ENCODE results near the gene EXD2.

Gene EXD2

DNA sequence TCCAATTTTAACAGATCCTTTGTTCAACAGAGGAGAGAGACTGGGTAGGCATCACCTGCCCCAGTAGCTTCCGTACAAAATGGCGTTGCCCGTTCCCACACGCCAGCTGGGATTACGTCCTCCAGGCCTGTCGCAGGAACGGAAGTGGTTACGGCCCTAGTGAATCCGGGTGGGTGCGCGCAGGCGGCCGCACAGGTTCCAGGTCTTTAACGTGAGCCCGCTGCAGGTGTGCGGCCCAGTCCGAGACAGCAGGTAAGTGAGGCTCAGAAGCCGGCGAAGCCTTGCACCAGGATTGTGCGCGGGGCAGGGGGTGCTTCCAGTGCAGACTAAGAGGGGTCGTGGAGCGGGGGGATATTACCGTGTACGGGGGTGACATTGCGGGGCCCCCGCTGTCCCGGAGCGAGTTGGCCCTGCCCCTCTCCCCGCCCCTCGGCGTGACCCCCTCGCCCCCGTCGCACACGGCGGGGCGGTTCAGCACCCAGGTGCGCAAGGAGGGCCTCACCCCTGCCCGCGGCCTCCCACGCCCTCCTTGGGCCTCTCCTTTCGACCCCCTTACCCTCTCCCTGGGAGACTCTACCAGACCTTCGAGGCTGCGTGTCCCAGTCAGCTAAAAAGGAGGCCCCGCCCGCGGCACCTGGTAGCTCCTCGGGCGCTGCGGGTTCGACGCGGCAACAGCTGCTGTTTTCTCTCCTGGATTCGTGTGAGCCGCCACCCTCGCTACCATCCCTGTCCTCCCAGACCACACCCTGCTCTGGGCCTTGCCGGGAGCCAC lies at the start of gene EXD2:
TSS of gene EXD2 (plus strand) at position 159 of the 772 bp plus-strand sequence. CDS start 17,973 bp downstream, outside the sequence.
- no peaks in the 10 kb centered on the region for H3K9me3 ChIP-seq (ENCODE audit: control insufficient read depth in 1 of 2, low read length in 2 of 2)
- H3K27ac ChIP-seq (ENCODE audit: low read depth, low read length): peak within 1 kb of the TSS; percentile 63
- H3K27me3 ChIP-seq (ENCODE audit: control insufficient read depth in 1 of 2, insufficient read depth in 2 of 2, low read length in 2 of 2): no peaks in the 10 kb centered on the region
- H3K4me1 ChIP-seq (ENCODE audit: control insufficient read depth in 1 of 2, insufficient read depth in 2 of 2, low read length in 2 of 2): peaks cover 0 to 3% of the 10 kb centered on the region in 2 donors
- H3K4me3 ChIP-seq (ENCODE audit: low read depth in 1 of 2, low read length in 2 of 2): peak within 1 kb of the TSS; percentile 81 to 91
- peak within 1 kb of the TSS; percentile 61 to 87 for H3K9ac ChIP-seq (ENCODE audit: low read depth in 1 of 2, low read length in 2 of 2)
- H3K36me3 ChIP-seq (ENCODE audit: control insufficient read depth in 1 of 2, insufficient read depth in 2 of 2, low read length in 2 of 2): no peaks in the 10 kb centered on the region

- H3K27ac ChIP-seq (ENCODE audit: low read depth, low read length): no peak overlapping the region
- no peaks in the 10 kb centered on the region for H3K9me3 ChIP-seq (ENCODE audit: control insufficient read depth in 1 of 2, low read length in 2 of 2)
- no peak overlapping the region for H3K4me3 ChIP-seq (ENCODE audit: low read depth in 1 of 2, low read length in 2 of 2)
- no peaks in the 10 kb centered on the region for H3K27me3 ChIP-seq (ENCODE audit: control insufficient read depth in 1 of 2, insufficient read depth in 2 of 2, low read length in 2 of 2)
- H3K9ac ChIP-seq (ENCODE audit: low read depth in 1 of 2, low read length in 2 of 2): no peak overlapping the region
- peaks cover 0 to 9% of the 10 kb centered on the region in 2 donors for H3K4me1 ChIP-seq (ENCODE audit: control insufficient read depth in 1 of 2, insufficient read depth in 2 of 2, low read length in 2 of 2)
- peaks cover 0 to 14% of the 10 kb centered on the region in 2 donors for H3K36me3 ChIP-seq (ENCODE audit: control insufficient read depth in 1 of 2, insufficient read depth in 2 of 2, low read length in 2 of 2)
Measured at GRCh38 chr14:69141550-69141949, 49.7 kb upstream of the EXD2 start.

DNA sequence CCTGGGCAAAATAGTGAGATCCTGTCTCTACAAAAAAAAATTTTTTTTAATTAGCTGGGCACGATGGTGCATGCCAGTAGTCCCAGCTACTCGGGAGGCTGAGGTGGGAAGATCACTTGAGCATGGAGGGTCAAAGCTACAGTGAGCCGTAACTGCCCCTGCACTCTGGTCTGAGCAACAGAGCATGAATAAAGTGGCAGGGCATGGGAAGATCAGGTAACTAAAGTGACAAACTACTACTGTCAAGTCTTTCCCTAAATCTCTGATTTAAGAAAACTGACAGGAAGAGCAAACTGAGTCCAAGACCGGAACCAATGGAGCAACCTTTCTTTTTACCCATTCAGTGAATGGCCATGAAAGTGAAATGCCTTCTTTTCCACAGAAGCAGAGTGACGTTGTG lies 49.2 kb upstream of the EXD2 start:
- peaks cover 0 to 10% of the 10 kb centered on the region in 2 donors for H3K4me1 ChIP-seq (ENCODE audit: control insufficient read depth in 1 of 2, insufficient read depth in 2 of 2, low read length in 2 of 2)
- H3K27ac ChIP-seq (ENCODE audit: low read depth, low read length): no peak overlapping the region
- H3K9ac ChIP-seq (ENCODE audit: low read depth in 1 of 2, low read length in 2 of 2): no peak overlapping the region
- H3K27me3 ChIP-seq (ENCODE audit: control insufficient read depth in 1 of 2, insufficient read depth in 2 of 2, low read length in 2 of 2): no peaks in the 10 kb centered on the region
- no peak overlapping the region for H3K4me3 ChIP-seq (ENCODE audit: low read depth in 1 of 2, low read length in 2 of 2)
- H3K9me3 ChIP-seq (ENCODE audit: control insufficient read depth in 1 of 2, low read length in 2 of 2): no peaks in the 10 kb centered on the region
- H3K36me3 ChIP-seq (ENCODE audit: control insufficient read depth in 1 of 2, insufficient read depth in 2 of 2, low read length in 2 of 2): peaks cover under 1 to 18% of the 10 kb centered on the region in 2 donors

DNA sequence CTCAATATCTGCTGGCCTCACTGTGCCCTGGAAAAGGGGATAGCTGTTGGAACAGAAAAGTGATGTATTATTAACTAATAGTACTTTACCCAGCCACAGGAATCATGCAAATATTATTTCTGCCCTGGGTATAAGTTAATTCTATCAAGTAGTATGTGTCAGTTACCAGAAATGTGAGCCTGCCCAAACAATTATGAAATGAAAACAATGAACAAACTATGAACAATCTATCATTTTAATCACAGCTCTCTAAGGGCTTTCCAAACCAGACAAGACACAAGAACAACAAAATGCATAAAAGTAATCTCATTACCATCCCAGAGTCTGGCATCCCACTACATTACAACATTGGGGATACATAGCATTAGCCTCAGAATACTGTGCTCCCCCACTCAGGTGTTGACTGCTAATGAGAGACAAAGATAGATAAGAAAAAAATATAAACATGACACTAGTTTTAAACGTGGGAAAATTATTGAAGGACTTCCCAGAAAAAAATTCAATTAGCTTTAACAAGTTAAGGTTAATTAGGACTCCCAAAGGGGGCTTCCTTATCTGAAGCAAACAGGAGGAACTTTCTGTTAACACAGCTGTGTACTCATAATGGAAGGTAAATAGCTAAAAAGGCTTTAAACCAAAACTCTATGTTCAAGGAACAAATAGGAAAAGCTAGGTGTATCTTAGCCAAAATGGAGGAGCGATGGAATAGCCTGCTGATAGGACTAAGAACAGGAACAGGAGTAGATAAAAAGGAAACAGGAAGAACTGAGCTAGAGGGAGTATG lies 41.6 kb upstream of the EXD2 start:
- no peak overlapping the region for H3K4me3 ChIP-seq (ENCODE audit: low read depth in 1 of 2, low read length in 2 of 2)
- no peak overlapping the region for H3K9ac ChIP-seq (ENCODE audit: low read depth in 1 of 2, low read length in 2 of 2)
- H3K9me3 ChIP-seq (ENCODE audit: control insufficient read depth in 1 of 2, low read length in 2 of 2): no peaks in the 10 kb centered on the region
- peaks cover 21 to 24% of the 10 kb centered on the region in 2 donors for H3K4me1 ChIP-seq (ENCODE audit: control insufficient read depth in 1 of 2, insufficient read depth in 2 of 2, low read length in 2 of 2)
- no peaks in the 10 kb centered on the region for H3K27me3 ChIP-seq (ENCODE audit: control insufficient read depth in 1 of 2, insufficient read depth in 2 of 2, low read length in 2 of 2)
- H3K36me3 ChIP-seq (ENCODE audit: control insufficient read depth in 1 of 2, insufficient read depth in 2 of 2, low read length in 2 of 2): peaks cover 10 to 20% of the 10 kb centered on the region in 2 donors
- no peak overlapping the region for H3K27ac ChIP-seq (ENCODE audit: low read depth, low read length)

DNA sequence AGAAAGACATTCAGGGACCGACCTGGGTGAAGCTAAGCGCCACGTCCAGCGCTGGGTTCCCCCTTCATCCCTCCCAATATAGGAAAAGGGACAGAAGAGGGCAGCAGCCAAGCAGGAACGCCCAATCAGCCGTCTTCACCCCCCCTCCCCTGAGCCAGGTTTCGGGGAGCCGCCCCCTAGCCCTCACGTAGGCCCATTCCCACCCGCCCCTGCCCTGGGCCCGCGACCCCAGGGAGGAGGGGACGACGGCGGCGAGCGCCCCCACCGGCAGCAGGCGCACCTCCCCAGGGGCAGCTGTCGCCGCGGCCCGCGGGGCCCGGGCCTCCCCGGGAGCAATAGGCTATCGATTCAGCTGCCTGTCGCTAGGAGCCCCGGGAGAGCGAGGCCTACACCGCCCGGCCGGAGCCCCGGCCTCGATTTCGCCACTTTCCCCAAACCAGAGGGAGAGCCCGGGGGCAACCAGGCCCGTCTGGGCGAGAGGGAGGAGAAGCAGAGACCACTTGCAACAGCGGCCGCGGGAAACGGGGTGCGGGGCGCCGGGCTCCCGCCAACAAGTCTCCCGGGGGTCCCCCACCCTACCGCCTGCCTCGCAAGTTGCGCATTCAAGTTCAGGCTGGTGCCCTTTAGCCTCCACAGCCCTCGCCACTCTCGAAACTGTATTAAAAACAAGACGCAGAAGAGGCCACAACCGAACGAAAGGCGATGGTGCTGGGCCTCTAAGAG lies 39.7 kb upstream of the EXD2 start:
- H3K36me3 ChIP-seq (ENCODE audit: control insufficient read depth in 1 of 2, insufficient read depth in 2 of 2, low read length in 2 of 2): peaks cover 10 to 15% of the 10 kb centered on the region in 2 donors
- peak overlapping the region; percentile 93 to 96 for H3K4me3 ChIP-seq (ENCODE audit: low read depth in 1 of 2, low read length in 2 of 2)
- peak overlapping the region; percentile 80 for H3K27ac ChIP-seq (ENCODE audit: low read depth, low read length)
- peaks cover 21 to 24% of the 10 kb centered on the region in 2 donors for H3K4me1 ChIP-seq (ENCODE audit: control insufficient read depth in 1 of 2, insufficient read depth in 2 of 2, low read length in 2 of 2)
- H3K27me3 ChIP-seq (ENCODE audit: control insufficient read depth in 1 of 2, insufficient read depth in 2 of 2, low read length in 2 of 2): no peaks in the 10 kb centered on the region
- no peaks in the 10 kb centered on the region for H3K9me3 ChIP-seq (ENCODE audit: control insufficient read depth in 1 of 2, low read length in 2 of 2)
- peak overlapping the region; percentile 89 to 90 for H3K9ac ChIP-seq (ENCODE audit: low read depth in 1 of 2, low read length in 2 of 2)

- Histone ChIP-seq H3K4me1 (ENCODE audit: control insufficient read depth in 1 of 2, insufficient read depth in 2 of 2, low read length in 2 of 2) (peaks cover 21% of the 10 kb centered on the region in 2 donors), H3K27me3 (ENCODE audit: control insufficient read depth in 1 of 2, insufficient read depth in 2 of 2, low read length in 2 of 2) (no peaks in the 10 kb centered on the region), H3K27ac (ENCODE audit: low read depth, low read length) (peak overlapping the region; percentile 85), H3K36me3 (ENCODE audit: control insufficient read depth in 1 of 2, insufficient read depth in 2 of 2, low read length in 2 of 2) (peaks cover 7 to 8% of the 10 kb centered on the region in 2 donors), H3K9me3 (ENCODE audit: control insufficient read depth in 1 of 2, low read length in 2 of 2) (no peaks in the 10 kb centered on the region), H3K4me3 (ENCODE audit: low read depth in 1 of 2, low read length in 2 of 2) (peak overlapping the region; percentile 93 to 96), H3K9ac (ENCODE audit: low read depth in 1 of 2, low read length in 2 of 2) (peak overlapping the region; percentile 89 to 90)
Measured at GRCh38 chr14:69152181-69152901, 39.0 kb upstream of the EXD2 start.

DNA sequence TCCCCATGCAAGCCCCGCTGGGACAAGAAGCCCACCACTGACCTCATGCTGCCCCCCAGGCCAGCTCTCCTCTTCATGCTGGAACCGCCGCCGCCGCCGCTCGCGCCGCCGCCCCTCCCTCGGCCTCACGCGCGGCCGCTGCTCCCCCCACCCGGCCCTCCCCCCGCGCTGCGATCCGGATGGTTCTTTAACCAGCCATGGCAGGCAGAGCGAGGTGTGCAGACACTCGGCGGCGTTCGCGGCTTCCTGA lies 38.5 kb upstream of the EXD2 start, which contains the start of gene DCAF5:
TSS of gene DCAF5 (minus strand) at position 218 of the 250 bp plus-strand sequence. CDS start at position 77, 141 bp downstream.
- Histone ChIP-seq H3K4me3 (ENCODE audit: low read depth in 1 of 2, low read length in 2 of 2) (peak within 1 kb of the TSS; percentile 93 to 96), H3K27ac (ENCODE audit: low read depth, low read length) (peak within 1 kb of the TSS; percentile 85), H3K9me3 (ENCODE audit: control insufficient read depth in 1 of 2, low read length in 2 of 2) (no peaks in the 10 kb centered on the region), H3K4me1 (ENCODE audit: control insufficient read depth in 1 of 2, insufficient read depth in 2 of 2, low read length in 2 of 2) (peaks cover 18 to 21% of the 10 kb centered on the region in 2 donors), H3K9ac (ENCODE audit: low read depth in 1 of 2, low read length in 2 of 2) (peak within 1 kb of the TSS; percentile 89 to 90), H3K27me3 (ENCODE audit: control insufficient read depth in 1 of 2, insufficient read depth in 2 of 2, low read length in 2 of 2) (no peaks in the 10 kb centered on the region), H3K36me3 (ENCODE audit: control insufficient read depth in 1 of 2, insufficient read depth in 2 of 2, low read length in 2 of 2) (peaks cover 7 to 8% of the 10 kb centered on the region in 2 donors)

GRCh38 chr14:69153152-69153872 lies 38.0 kb upstream of the EXD2 start:
- H3K36me3 ChIP-seq (ENCODE audit: control insufficient read depth in 1 of 2, insufficient read depth in 2 of 2, low read length in 2 of 2): peaks cover 7 to 8% of the 10 kb centered on the region in 2 donors
- peak overlapping the region; percentile 93 to 96 for H3K4me3 ChIP-seq (ENCODE audit: low read depth in 1 of 2, low read length in 2 of 2)
- peak overlapping the region; percentile 60 to 84 for H3K9ac ChIP-seq (ENCODE audit: low read depth in 1 of 2, low read length in 2 of 2)
- peak overlapping the region; percentile 78 for H3K27ac ChIP-seq (ENCODE audit: low read depth, low read length)
- peaks cover 18 to 21% of the 10 kb centered on the region in 2 donors for H3K4me1 ChIP-seq (ENCODE audit: control insufficient read depth in 1 of 2, insufficient read depth in 2 of 2, low read length in 2 of 2)
- H3K27me3 ChIP-seq (ENCODE audit: control insufficient read depth in 1 of 2, insufficient read depth in 2 of 2, low read length in 2 of 2): no peaks in the 10 kb centered on the region
- no peaks in the 10 kb centered on the region for H3K9me3 ChIP-seq (ENCODE audit: control insufficient read depth in 1 of 2, low read length in 2 of 2)

GRCh38 chr14:69153873-69154270 lies 37.4 kb upstream of the EXD2 start:
- Histone ChIP-seq H3K27ac (ENCODE audit: low read depth, low read length) (peak overlapping the region; percentile 78), H3K36me3 (ENCODE audit: control insufficient read depth in 1 of 2, insufficient read depth in 2 of 2, low read length in 2 of 2) (peaks cover 3% of the 10 kb centered on the region in 2 donors), H3K4me1 (ENCODE audit: control insufficient read depth in 1 of 2, insufficient read depth in 2 of 2, low read length in 2 of 2) (peaks cover 18 to 21% of the 10 kb centered on the region in 2 donors), H3K27me3 (ENCODE audit: control insufficient read depth in 1 of 2, insufficient read depth in 2 of 2, low read length in 2 of 2) (no peaks in the 10 kb centered on the region), H3K9ac (ENCODE audit: low read depth in 1 of 2, low read length in 2 of 2) (peak overlapping the region; percentile 60 to 84), H3K9me3 (ENCODE audit: control insufficient read depth in 1 of 2, low read length in 2 of 2) (no peaks in the 10 kb centered on the region), H3K4me3 (ENCODE audit: low read depth in 1 of 2, low read length in 2 of 2) (peak overlapping the region; percentile 93 to 96)

Measured in duodenal mucosa (tissue), 2 donors.